Ovary (tissue), 9 donors: Measurements from ENCODE around the gene IL11. TPM values are rescaled to one million over a fixed set of nuclear protein-coding genes. Genes with fewer than 3 reads are reported as not detected.

Source experiments
- DNase-seq, 5 donors: peaks; one replicate each; pipeline ENCODE4 v3.0.0-alpha.2; 2019 to 2020
- H3K27ac ChIP-seq, 2 donors: fragments of 200-600 bp; one replicate each; pipeline versions ENCODE4 v1.5.1 to v1.8.0; 2019 to 2022
- H3K27me3 ChIP-seq: fragments of 200-600 bp; one replicate; pipeline ENCODE4 v1.8.0; 2022
- H3K36me3 ChIP-seq: fragments of 200-600 bp; sonication (generic); one replicate; pipeline ENCODE4 v1.5.1; 2019
- H3K4me1 ChIP-seq: one replicate; pipeline ENCODE4 v1.8.1; 2013; ENCODE audit warnings: mild to moderate bottlenecking, moderate library complexity; ENCODE audit not compliant: insufficient read depth
- H3K4me3 ChIP-seq: fragments of 200-600 bp; sonication (generic); one replicate; pipeline ENCODE4 v1.5.1; 2017
- H3K9me3 ChIP-seq, 2 donors: fragments of 200-600 bp in 1 of 2; sonication (generic) in 1 of 2; one replicate each; pipeline versions ENCODE4 v1.5.1 to v1.8.1; 2013 to 2019; ENCODE audit warnings: mild to moderate bottlenecking in 1 of 2, moderate library complexity in 1 of 2
- CTCF ChIP-seq, 3 donors: fragments of 450-650 bp in 2 of 3; fragments of 200-600 bp in 1 of 3; IDR thresholded peaks; one replicate each; pipeline versions ENCODE4 v1.5.1 to v1.8.0; 2016 to 2022; ENCODE audit warnings: antibody characterized with exemption in 3 of 3, mild to moderate bottlenecking in 1 of 3
- EP300 ChIP-seq: sonication (generic); formaldehyde crosslinking; IDR thresholded peaks from one replicate; pipeline ENCODE4 v1.6.1; 2017; ENCODE audit warnings: antibody characterized with exemption
- POLR2A ChIP-seq: fragments of 450-650 bp; IDR thresholded peaks from one replicate; pipeline ENCODE4 v1.6.1; 2017; ENCODE audit warnings: antibody characterized with exemption, mild to moderate bottlenecking, moderate library complexity
- WGBS, 3 donors: extraction: QIAGEN DNeasy Blood & Tissue Kit in 1 of 3; methylation state at CpG; one replicate each; pipeline versions ENCODE4 v1.1.5 to v1.1.7; 2013 to 2017; 5-methylcytosine and 5-hydroxymethylcytosine counted together
- intact Hi-C, 4 donors: fragments of 100-400 bp; cut with DNase I; formaldehyde crosslinking; loops; one replicate each; pipeline versions ENCODE4 v1.11.0 to v1.15.1; 2022 to 2023
- polyA plus RNA-seq, 2 donors: library from polyadenylated mRNA; stranded (reverse); fragments of 200-250 nt in 1 of 2; fragments of 350-450 nt in 1 of 2; fragmentation: Illumina TruSeq in 1 of 2; extraction: RNeasy Lipid Tissue Mini Kit (QIAGEN cat#74804) in 1 of 2; gene quantifications; one replicate each; pipeline ENCODE4 v1.2.3, GENCODE V29; 2013 to 2014
- total RNA-seq, 7 donors: library from RNA; depleted of rRNA in 2 of 7; stranded (reverse); fragments of >200 nt in 2 of 7; fragmentation: NEBNext Ultra II Directional in 3 of 7; extraction: Animal tissue kit (Norgen Biotek cat#: 25700) in 3 of 7; gene quantifications; one replicate each; pipeline versions ENCODE4 v1.1.0 to v1.2.4, GENCODE V29; 2016 to 2023
- donor health status: DM: no; HTN: no; CAD: no; lungs with moderate emphysema.
- donor health status: DM: no; HTN: no; CAD: no.
- donor health status: Bipolar disorder and iron deficiency.
- donor health status: DM: yes; HTN: yes; CAD: no.
- donor health status: DM: no; HTN: no; CAD: no.
- donor health status: DM: yes; HTN: yes; CAD: no.

Gene IL11
- total and polyA plus RNA-seq, 9 donors, result 0.08 to 1.3 (median 0.11) TPM; not detected in 6

- H3K36me3 ChIP-seq, result no peaks in the 10 kb centered on the region
- TF ChIP-seq EP300, result no peak
- TF ChIP-seq POLR2A, result no peak
- no peak for TF ChIP-seq CTCF (IDR thresholded peaks at IDR 0.05)
- H3K4me1 ChIP-seq, result peaks cover 19% of the 10 kb centered on the region
- 75 to 76% (median 75%) methylated on average over 12 of the region's 12 CpGs for WGBS, 3 donors
- no peaks in the 10 kb centered on the region for H3K9me3 ChIP-seq
- intact Hi-C loops, result no loop called here
- H3K4me3 ChIP-seq, result no peak overlapping the region
- DNase-seq, result no peak
- H3K27ac ChIP-seq, result no peak overlapping the region
- H3K27me3 ChIP-seq, result no peaks in the 10 kb centered on the region
Observed at GRCh38 chr19:55391191-55391670, 21.0 kb upstream of the IL11 start.

DNA sequence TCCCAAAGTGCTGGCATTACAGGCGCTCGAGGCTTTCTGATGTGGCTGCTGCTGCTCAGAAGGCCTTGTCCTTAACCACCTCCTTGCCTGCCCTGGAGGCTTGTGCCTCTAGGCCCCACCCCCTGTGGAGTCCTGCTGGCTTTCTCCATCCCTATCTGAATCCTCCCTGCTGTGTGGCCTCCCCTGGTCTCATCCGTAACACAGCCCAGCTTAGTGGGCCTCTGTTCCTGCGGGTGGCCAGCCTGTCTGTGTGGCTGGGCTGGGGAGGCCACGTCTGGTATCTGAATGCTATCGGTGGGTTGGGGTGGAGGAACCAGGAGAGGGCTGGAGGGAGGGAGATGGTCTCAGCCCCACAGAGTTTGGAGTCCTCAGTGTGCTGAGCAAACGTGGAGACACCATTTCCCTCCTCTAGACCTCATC is 20.2 kb upstream of the IL11 start:
- no peak overlapping the region for H3K27ac ChIP-seq
- 65 to 74% (median 74%) methylated on average over 7 of the region's 7 CpGs for WGBS, 3 donors

GRCh38 chr19:55389386-55390317 is 19.4 kb upstream of the IL11 start:
- intact Hi-C loops, result loop anchor here in 3 of 4 donors (5.0 to 10.0 kb wide), 4 partner anchors 73 to 115 kb away; partner anchors contain the start of genes C19orf85 (in 1 of the 3) and ISOC2 (in 1 of the 3)
- Histone ChIP-seq H3K27ac (no peak overlapping the region), H3K4me3 (no peak overlapping the region), H3K36me3 (no peaks in the 10 kb centered on the region), H3K27me3 (no peaks in the 10 kb centered on the region), H3K4me1 (peaks cover 21% of the 10 kb centered on the region), H3K9me3 (no peaks in the 10 kb centered on the region)
- no peak for DNase-seq
- TF ChIP-seq EP300 (no peak), POLR2A (no peak), CTCF (IDR thresholded peaks at IDR 0.05) (no peak)
- WGBS, 3 donors, result 68 to 74% (median 73%) methylated on average over 16 to 21 of the region's 21 CpGs

More for the DNA sequence above, 20.2 kb upstream of the IL11 start:
- H3K27me3 ChIP-seq, result no peaks in the 10 kb centered on the region
- H3K4me1 ChIP-seq, result peaks cover 19% of the 10 kb centered on the region
- TF ChIP-seq POLR2A, result no peak
- no peak for TF ChIP-seq EP300
- TF ChIP-seq CTCF (IDR thresholded peaks at IDR 0.05), result no peak
- intact Hi-C loops, result no loop called here
- H3K9me3 ChIP-seq, result no peaks in the 10 kb centered on the region
- no peak for DNase-seq
- no peak overlapping the region for H3K4me3 ChIP-seq
- no peaks in the 10 kb centered on the region for H3K36me3 ChIP-seq

GRCh38 chr19:55387736-55388497 is 17.7 kb upstream of the IL11 start:
- H3K4me3 ChIP-seq, result no peak overlapping the region
- no peak overlapping the region for H3K27ac ChIP-seq
- no peaks in the 10 kb centered on the region for H3K36me3 ChIP-seq
- intact Hi-C loops, result loop anchor here in 3 of 4 donors (5.0 to 10.0 kb wide), 4 partner anchors 74 to 117 kb away; partner anchors contain the start of genes C19orf85 (in 1 of the 3) and ISOC2 (in 1 of the 3)
- H3K4me1 ChIP-seq, result peaks cover 26% of the 10 kb centered on the region
- H3K9me3 ChIP-seq, result no peaks in the 10 kb centered on the region
- no peak for DNase-seq
- no peaks in the 10 kb centered on the region for H3K27me3 ChIP-seq
- TF ChIP-seq CTCF (IDR thresholded peaks at IDR 0.05) (no peak), POLR2A (no peak), EP300 (no peak)
- WGBS, 3 donors, result 66 to 74% (median 69%) methylated on average over 24 of the region's 24 CpGs
